ENCODE data around the gene SLC6A7.
A peak's percentile ranks its signal among the peaks of the same experiment; 100 is the strongest.
"Not testable (repeated sequence)": the region's sequence is repeated elsewhere in the genome, so short reads cannot be mapped to it uniquely, and the experiment has no call there.

The SLC6A7 gene

GRCh38 chr5:150219142-150219541, 29.3 kb downstream of the SLC6A7 start:
- no peak for DNase-seq

DNA sequence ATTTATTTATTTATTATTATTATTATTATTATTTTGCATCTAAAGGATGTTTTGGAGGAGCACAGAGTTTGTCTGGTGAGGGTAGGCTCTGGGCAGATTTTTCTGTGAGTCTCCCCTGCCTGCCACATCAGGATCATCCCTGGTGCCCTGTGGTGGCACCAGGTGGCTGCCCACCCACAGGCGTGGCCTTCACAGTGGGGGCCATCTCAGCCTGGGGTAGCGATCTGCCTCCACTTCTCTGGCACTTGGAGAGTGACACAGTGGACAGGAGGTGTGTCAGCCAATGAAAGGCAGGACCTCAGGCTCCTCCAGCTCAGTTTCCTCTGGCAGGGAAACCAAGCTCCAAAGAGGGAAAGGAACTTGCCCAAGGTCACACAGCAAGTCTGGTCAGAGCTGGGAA, 30.0 kb downstream of the SLC6A7 start:
- no peak for DNase-seq

- no peak for DNase-seq
Observed at GRCh38 chr5:150221471-150221870, 31.6 kb downstream of the SLC6A7 start.

GRCh38 chr5:150222906-150223305, 33.0 kb downstream of the SLC6A7 start:
- no peak for DNase-seq

DNA sequence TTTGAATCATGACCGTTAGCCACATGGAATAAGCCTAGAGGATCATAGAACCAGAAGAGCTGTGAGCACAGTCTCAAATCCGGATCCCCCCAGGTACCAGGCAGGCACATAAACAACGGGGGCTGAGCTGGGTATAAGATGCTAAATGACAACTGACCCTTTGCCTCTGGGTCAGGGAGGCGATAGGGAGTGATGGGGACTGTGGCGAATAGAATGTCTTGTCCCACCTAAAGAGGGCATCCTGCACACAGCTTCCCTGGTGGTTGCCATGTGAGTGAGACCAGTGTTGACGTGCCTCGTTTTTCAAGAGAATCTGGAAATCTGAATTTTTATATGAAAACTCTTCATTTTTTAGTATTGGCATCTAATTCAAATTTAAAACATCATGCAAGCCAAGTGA, 33.6 kb downstream of the SLC6A7 start:
- no peak for DNase-seq

- DNase-seq: no peak
Observed at GRCh38 chr5:150224483-150225027, 34.7 kb downstream of the SLC6A7 start.

- peak; percentile 20 to 22 for DNase-seq
Observed at GRCh38 chr5:150227036-150227435, 37.2 kb downstream of the SLC6A7 start.

GRCh38 chr5:150227606-150228273, 37.9 kb downstream of the SLC6A7 start:
- peak; percentile 74 to 84 for DNase-seq

GRCh38 chr5:150229571-150229970, 39.7 kb downstream of the SLC6A7 start:
- no peak for DNase-seq

DNA sequence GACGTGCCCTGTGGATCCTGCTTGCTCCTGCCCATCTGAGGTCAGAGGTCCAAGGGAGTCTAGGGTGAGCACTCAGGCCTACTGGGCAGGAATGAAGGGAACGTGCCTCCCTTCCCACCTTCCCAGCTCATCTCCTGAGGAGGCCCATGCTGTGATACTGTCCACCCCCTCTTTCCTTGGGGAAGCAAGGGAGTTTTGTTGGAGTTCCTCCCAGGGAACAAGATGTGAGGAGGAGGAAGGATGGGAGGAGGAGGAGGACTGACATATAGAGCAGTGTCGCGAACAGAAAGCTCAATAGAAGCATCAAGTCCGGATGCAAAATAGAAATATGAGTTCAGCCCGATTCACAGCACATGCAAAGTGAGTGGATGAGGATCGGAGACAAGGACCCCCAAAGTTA, 41.0 kb downstream of the SLC6A7 start:
- DNase-seq: no peak

GRCh38 chr5:150233706-150234105, 43.8 kb downstream of the SLC6A7 start:
- DNase-seq: not testable (repeated sequence)

- peak; percentile 48 to 63 for DNase-seq
Observed at GRCh38 chr5:150234576-150235499, 45.0 kb downstream of the SLC6A7 start.

DNA sequence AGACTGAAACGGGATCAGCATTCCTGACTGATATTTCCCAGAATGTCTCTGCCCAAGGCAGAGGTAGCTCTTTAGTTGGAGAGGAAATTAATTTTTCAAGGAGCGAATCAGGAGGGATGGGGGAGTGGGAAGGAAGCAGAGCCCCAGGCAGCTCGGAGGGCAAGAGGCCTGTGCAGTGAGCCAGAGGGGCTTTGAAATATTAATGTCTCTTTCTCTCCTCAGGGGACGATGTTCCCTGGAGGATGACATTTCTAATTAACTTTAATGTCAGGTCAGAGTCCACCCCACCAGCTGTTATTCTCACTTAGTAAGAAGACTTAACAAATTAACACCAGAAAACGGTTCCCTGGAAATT, 45.6 kb downstream of the SLC6A7 start:
- no peak for DNase-seq

DNA sequence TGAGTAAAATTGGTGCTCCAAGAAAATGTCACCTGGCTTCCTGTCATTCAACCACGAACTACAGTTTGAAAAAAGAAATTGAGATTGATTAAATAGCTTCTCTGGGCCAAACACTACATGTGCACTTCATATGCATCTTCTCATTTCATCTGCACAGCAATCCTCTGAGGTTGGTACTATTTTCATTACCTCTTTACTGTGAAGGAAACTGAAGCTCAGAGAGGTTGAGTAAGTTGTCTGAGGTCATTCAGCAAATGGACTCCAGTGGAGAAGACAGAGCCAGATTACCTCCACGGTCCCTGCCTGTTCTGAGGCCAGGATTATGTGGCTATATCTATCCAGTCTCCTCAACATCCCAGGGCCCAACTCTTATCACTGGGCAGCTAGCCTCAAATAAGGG, 46.5 kb downstream of the SLC6A7 start:
- DNase-seq: no peak

GRCh38 chr5:150236981-150237754, 47.3 kb downstream of the SLC6A7 start:
- DNase-seq: no peak

DNA sequence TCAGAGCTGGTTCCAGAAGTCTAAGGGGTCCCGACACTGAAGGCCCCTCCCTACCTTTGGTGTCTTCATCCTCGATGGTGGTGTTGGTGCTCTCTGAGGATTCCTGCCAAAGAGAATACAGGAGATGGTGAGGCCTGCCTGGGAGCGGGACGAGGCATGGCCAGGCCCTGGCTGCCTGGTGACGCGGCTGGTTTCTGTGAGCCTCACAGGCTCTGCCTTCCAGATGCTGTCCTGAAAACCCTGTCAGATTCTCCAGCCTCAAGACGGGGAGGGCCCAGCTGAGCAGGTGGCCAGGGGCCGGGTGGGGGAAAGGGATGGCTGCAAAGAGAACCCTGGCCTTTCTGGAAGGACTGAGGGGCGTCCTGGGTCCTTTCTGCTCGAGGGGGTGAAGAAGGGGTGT, 48.8 kb downstream of the SLC6A7 start:
- DNase-seq: no peak

DNA sequence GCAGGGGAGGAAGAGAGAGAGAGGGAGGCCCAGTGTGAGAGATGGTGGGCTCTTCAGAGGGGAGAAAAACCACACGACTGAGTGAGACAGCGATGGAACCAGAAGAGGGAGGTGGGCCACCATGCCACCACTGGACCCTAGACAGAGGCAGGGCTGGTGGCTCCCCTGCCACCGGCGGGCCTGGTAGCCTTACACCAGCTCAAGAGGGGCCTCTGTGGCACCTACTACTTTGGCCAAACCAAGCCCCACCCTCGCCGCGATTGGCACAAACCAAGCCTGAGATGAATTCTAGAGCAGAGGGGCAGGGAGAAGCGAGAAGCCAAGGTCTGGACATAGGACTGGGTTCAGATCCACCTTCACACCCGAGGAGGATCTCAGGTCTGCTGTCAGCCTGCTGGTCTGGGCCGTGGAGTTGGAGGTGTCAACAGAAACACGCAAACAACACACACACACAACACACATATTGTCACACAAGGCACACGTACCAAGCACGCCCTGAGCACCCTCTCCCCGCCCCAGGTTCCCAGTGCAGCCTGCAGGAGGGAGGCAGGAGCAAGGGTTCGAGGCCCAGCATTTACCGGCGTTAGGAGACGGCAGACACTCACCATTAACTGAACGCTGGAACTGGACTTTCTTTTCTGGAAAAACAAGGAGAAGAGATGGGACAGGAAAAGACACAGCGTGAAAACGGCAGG, 49.4 kb downstream of the SLC6A7 start:
- DNase-seq: no peak

- DNase-seq: no peak
Observed at GRCh38 chr5:150239794-150240122, 49.9 kb downstream of the SLC6A7 start.

- DNase-seq: no peak
Observed at GRCh38 chr5:150241298-150242160, 51.7 kb downstream of the SLC6A7 start.

- DNase-seq: no peak
Observed at GRCh38 chr5:150242251-150242894, 52.5 kb downstream of the SLC6A7 start.

DNA sequence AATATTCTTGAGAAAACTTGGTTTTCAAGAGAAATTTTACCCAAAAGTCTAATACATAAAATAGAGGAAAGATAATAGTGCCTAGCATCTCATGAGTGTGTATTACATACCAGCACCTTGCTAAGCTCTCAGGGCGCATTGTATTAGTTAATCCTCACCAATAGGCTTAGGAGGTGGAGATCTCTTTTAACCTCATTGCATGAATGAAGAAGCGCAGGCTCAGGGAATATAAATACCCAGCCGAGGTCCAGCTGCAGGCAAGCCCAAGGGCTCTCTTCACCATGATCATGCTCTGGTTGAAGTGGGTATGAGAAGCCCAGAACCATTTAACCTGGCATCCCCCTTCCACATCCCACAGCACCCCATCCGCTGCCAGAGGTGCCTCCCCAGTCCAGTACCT, 53.7 kb downstream of the SLC6A7 start:
- no peak for DNase-seq

All from inflammatory macrophage (primary cell).